ENCODE data around the gene IREB2. TPM values are rescaled to one million over a fixed set of nuclear protein-coding genes. Genes with fewer than 3 reads are reported as not detected.

The IREB2 gene
- total and polyA plus RNA-seq, 4 experiments from 2014 or later: 7.6 to 71.9 (median 42.2) TPM

GRCh38 chr15:78391781-78392180, 46.2 kb upstream of the IREB2 start:
- Histone ChIP-seq H3K4me1 (ENCODE audit: insufficient read depth, low read length) (no peaks in the 10 kb centered on the region), H3K27ac (ENCODE audit: low read depth, low read length) (no peak overlapping the region), H3K4me3 (ENCODE audit: low read length in 2 of 2) (no peak overlapping the region), H3K9me3 (ENCODE audit: control insufficient read depth in 1 of 2, low read length in 2 of 2) (no peaks in the 10 kb centered on the region), H3K36me3 (ENCODE audit: insufficient read depth, low read length) (no peaks in the 10 kb centered on the region), H3K27me3 (ENCODE audit: insufficient read depth, low read length) (no peaks in the 10 kb centered on the region)
- no peak for DNase-seq
- intact Hi-C loops (cut with micrococcal nuclease): no loop called here
- Mint-ChIP-seq H3K36me3 (no peaks in the 10 kb centered on the region), H3K27ac (no peak overlapping the region), H3K9me3 (peaks cover 0 to 5% (median 0%) of the 10 kb centered on the region in 8 donors), H3K27me3 (peaks cover 3 to 6% of the 10 kb centered on the region in 2 donors), H3K4me3 (no peak overlapping the region), H3K4me1 (no peaks in the 10 kb centered on the region)
- CTCF ChIA-PET (ENCODE audit: partially characterized antibody): no interaction called here
- POLR2A ChIA-PET (ENCODE audit: partially characterized antibody): no interaction called here

- POLR2A ChIA-PET (ENCODE audit: partially characterized antibody): no interaction called here
- intact Hi-C loops (cut with micrococcal nuclease): no loop called here
Measured at GRCh38 chr15:78392430-78392829, 45.6 kb upstream of the IREB2 start.

GRCh38 chr15:78393137-78393536, 44.9 kb upstream of the IREB2 start:
- Mint-ChIP-seq H3K36me3 (no peaks in the 10 kb centered on the region), H3K4me3 (no peak overlapping the region), H3K9me3 (peaks cover 0 to 5% (median 0%) of the 10 kb centered on the region in 8 donors), H3K27me3 (peaks cover 0 to 4% of the 10 kb centered on the region in 2 donors), H3K27ac (peak overlapping the region in 1 of 7 donors; percentile 5), H3K4me1 (no peaks in the 10 kb centered on the region)
- Histone ChIP-seq H3K9me3 (ENCODE audit: control insufficient read depth in 1 of 2, low read length in 2 of 2) (no peaks in the 10 kb centered on the region), H3K4me3 (ENCODE audit: low read length in 2 of 2) (no peak overlapping the region), H3K36me3 (ENCODE audit: insufficient read depth, low read length) (no peaks in the 10 kb centered on the region), H3K27me3 (ENCODE audit: insufficient read depth, low read length) (no peaks in the 10 kb centered on the region), H3K4me1 (ENCODE audit: insufficient read depth, low read length) (no peaks in the 10 kb centered on the region), H3K27ac (ENCODE audit: low read depth, low read length) (no peak overlapping the region)
- no peak for DNase-seq
- intact Hi-C loops (cut with micrococcal nuclease): no loop called here
- POLR2A ChIA-PET (ENCODE audit: partially characterized antibody): no interaction called here
- CTCF ChIA-PET (ENCODE audit: partially characterized antibody): no interaction called here

More at GRCh38 chr15:78392430-78392829, 45.6 kb upstream of the IREB2 start:
- Mint-ChIP-seq H3K4me3 (no peak overlapping the region), H3K9me3 (peaks cover 0 to 5% (median 0%) of the 10 kb centered on the region in 8 donors), H3K27me3 (peaks cover 0 to 6% of the 10 kb centered on the region in 2 donors), H3K4me1 (no peaks in the 10 kb centered on the region), H3K36me3 (no peaks in the 10 kb centered on the region), H3K27ac (no peak overlapping the region)
- Histone ChIP-seq H3K27ac (ENCODE audit: low read depth, low read length) (no peak overlapping the region), H3K9me3 (ENCODE audit: control insufficient read depth in 1 of 2, low read length in 2 of 2) (no peaks in the 10 kb centered on the region), H3K36me3 (ENCODE audit: insufficient read depth, low read length) (no peaks in the 10 kb centered on the region), H3K4me3 (ENCODE audit: low read length in 2 of 2) (no peak overlapping the region), H3K4me1 (ENCODE audit: insufficient read depth, low read length) (no peaks in the 10 kb centered on the region), H3K27me3 (ENCODE audit: insufficient read depth, low read length) (no peaks in the 10 kb centered on the region)
- CTCF ChIA-PET (ENCODE audit: partially characterized antibody): no interaction called here
- no peak for DNase-seq

GRCh38 chr15:78394026-78394425, 44.0 kb upstream of the IREB2 start:
- Mint-ChIP-seq H3K4me1 (no peaks in the 10 kb centered on the region), H3K27ac (no peak overlapping the region), H3K4me3 (no peak overlapping the region), H3K36me3 (no peaks in the 10 kb centered on the region), H3K27me3 (peaks cover 0 to 4% of the 10 kb centered on the region in 2 donors), H3K9me3 (peaks cover 0 to 5% (median 0%) of the 10 kb centered on the region in 8 donors)
- intact Hi-C loops (cut with micrococcal nuclease): no loop called here
- Histone ChIP-seq H3K4me3 (ENCODE audit: low read length in 2 of 2) (no peak overlapping the region), H3K9me3 (ENCODE audit: control insufficient read depth in 1 of 2, low read length in 2 of 2) (no peaks in the 10 kb centered on the region), H3K4me1 (ENCODE audit: insufficient read depth, low read length) (no peaks in the 10 kb centered on the region), H3K36me3 (ENCODE audit: insufficient read depth, low read length) (no peaks in the 10 kb centered on the region), H3K27ac (ENCODE audit: low read depth, low read length) (no peak overlapping the region), H3K27me3 (ENCODE audit: insufficient read depth, low read length) (no peaks in the 10 kb centered on the region)
- POLR2A ChIA-PET (ENCODE audit: partially characterized antibody): no interaction called here
- DNase-seq: no peak
- CTCF ChIA-PET (ENCODE audit: partially characterized antibody): interaction anchor here (0.6 kb wide), 1 partner anchor 140 kb away, joined by 5 read pairs; no protein-coding TSS in a partner anchor

- POLR2A ChIA-PET (ENCODE audit: partially characterized antibody): no interaction called here
- CTCF ChIA-PET (ENCODE audit: partially characterized antibody): no interaction called here
- no peak for DNase-seq
Measured at GRCh38 chr15:78394981-78395616, 42.9 kb upstream of the IREB2 start.

GRCh38 chr15:78396186-78396814, 41.7 kb upstream of the IREB2 start:
- Mint-ChIP-seq H3K9me3 (no peaks in the 10 kb centered on the region), H3K36me3 (no peaks in the 10 kb centered on the region), H3K27ac (no peak overlapping the region), H3K4me3 (no peak overlapping the region), H3K4me1 (no peaks in the 10 kb centered on the region), H3K27me3 (peaks cover 0 to 2% of the 10 kb centered on the region in 2 donors)
- no peak overlapping the region for H3K4me3 ChIP-seq (ENCODE audit: low read length in 2 of 2)
- POLR2A ChIA-PET (ENCODE audit: partially characterized antibody): no interaction called here
- intact Hi-C loops (cut with micrococcal nuclease): no loop called here
- CTCF ChIA-PET (ENCODE audit: partially characterized antibody): interaction anchor here (1.6 kb wide), 1 partner anchor 10 kb away, joined by 3 read pairs; no protein-coding TSS in a partner anchor
- H3K36me3 ChIP-seq (ENCODE audit: insufficient read depth, low read length): no peaks in the 10 kb centered on the region
- no peak overlapping the region for H3K27ac ChIP-seq (ENCODE audit: low read depth, low read length)
- H3K9me3 ChIP-seq (ENCODE audit: control insufficient read depth in 1 of 2, low read length in 2 of 2): no peaks in the 10 kb centered on the region
- no peaks in the 10 kb centered on the region for H3K27me3 ChIP-seq (ENCODE audit: insufficient read depth, low read length)
- no peak for DNase-seq
- H3K4me1 ChIP-seq (ENCODE audit: insufficient read depth, low read length): no peaks in the 10 kb centered on the region

More at GRCh38 chr15:78394981-78395616, 42.9 kb upstream of the IREB2 start:
- intact Hi-C loops (cut with micrococcal nuclease): no loop called here
- Mint-ChIP-seq H3K4me3 (no peak overlapping the region), H3K9me3 (peaks cover 0 to 3% (median 0%) of the 10 kb centered on the region in 8 donors), H3K36me3 (no peaks in the 10 kb centered on the region), H3K27ac (no peak overlapping the region), H3K4me1 (no peaks in the 10 kb centered on the region), H3K27me3 (peaks cover 0 to 4% of the 10 kb centered on the region in 2 donors)
- Histone ChIP-seq H3K9me3 (ENCODE audit: control insufficient read depth in 1 of 2, low read length in 2 of 2) (no peaks in the 10 kb centered on the region), H3K27ac (ENCODE audit: low read depth, low read length) (no peak overlapping the region), H3K4me3 (ENCODE audit: low read length in 2 of 2) (no peak overlapping the region), H3K4me1 (ENCODE audit: insufficient read depth, low read length) (no peaks in the 10 kb centered on the region), H3K27me3 (ENCODE audit: insufficient read depth, low read length) (no peaks in the 10 kb centered on the region), H3K36me3 (ENCODE audit: insufficient read depth, low read length) (no peaks in the 10 kb centered on the region)

- intact Hi-C loops (cut with micrococcal nuclease): no loop called here
- Histone ChIP-seq H3K4me3 (ENCODE audit: low read length in 2 of 2) (no peak overlapping the region), H3K36me3 (ENCODE audit: insufficient read depth, low read length) (no peaks in the 10 kb centered on the region), H3K27ac (ENCODE audit: low read depth, low read length) (no peak overlapping the region), H3K9me3 (ENCODE audit: control insufficient read depth in 1 of 2, low read length in 2 of 2) (no peaks in the 10 kb centered on the region), H3K4me1 (ENCODE audit: insufficient read depth, low read length) (no peaks in the 10 kb centered on the region), H3K27me3 (ENCODE audit: insufficient read depth, low read length) (no peaks in the 10 kb centered on the region)
- Mint-ChIP-seq H3K4me3 (no peak overlapping the region), H3K27ac (no peak overlapping the region), H3K36me3 (no peaks in the 10 kb centered on the region), H3K9me3 (no peaks in the 10 kb centered on the region), H3K4me1 (no peaks in the 10 kb centered on the region), H3K27me3 (peaks cover 0 to 1% of the 10 kb centered on the region in 2 donors)
- ChIA-PET CTCF (ENCODE audit: partially characterized antibody) (interaction anchor here (1.6 kb wide), 1 partner anchor 11 kb away, joined by 3 read pairs; no protein-coding TSS in a partner anchor), POLR2A (ENCODE audit: partially characterized antibody) (no interaction called here)
- no peak for DNase-seq
Measured at GRCh38 chr15:78396976-78397375, 41.0 kb upstream of the IREB2 start.

All from CD4-positive, alpha-beta memory T cell (primary cell).